ENCODE measurements around the gene RCN2.

The RCN2 gene

DNA sequence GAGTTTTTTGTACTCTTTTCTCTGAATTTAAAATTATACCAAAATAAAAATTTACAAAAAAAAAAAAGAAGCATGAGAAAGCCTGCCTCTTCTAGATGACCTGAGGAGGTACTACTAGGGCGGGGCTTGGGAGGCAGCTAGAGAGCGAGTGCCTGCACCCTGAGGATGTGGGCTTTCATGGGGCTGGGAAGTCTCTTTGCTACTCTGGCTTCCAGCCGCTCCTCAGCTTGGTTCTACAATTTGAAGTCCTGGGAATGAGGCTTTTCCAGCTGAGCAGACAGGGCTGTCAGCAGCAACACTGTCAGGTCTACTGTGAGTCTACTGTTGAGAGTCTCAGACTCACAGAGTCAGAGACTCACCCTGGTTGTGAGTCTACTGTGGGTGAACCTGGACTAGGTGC is 55.2 kb downstream of the RCN2 start:
- Mint-ChIP-seq H3K27me3 (no peaks in the 10 kb centered on the region), H3K27ac (peak overlapping the region in 1 of 2 donors; percentile 74), H3K36me3 (ENCODE audit: insufficient read depth) (peaks cover 2% of the 10 kb centered on the region), H3K4me1 (ENCODE audit: low read depth in 2 of 2) (peaks cover 21 to 30% of the 10 kb centered on the region in 2 donors), H3K9me3 (no peaks in the 10 kb centered on the region), H3K4me3 (no peak overlapping the region)
- ATAC-seq (replicated peaks) (peak; percentile 58), DNase-seq (no peak)

- peak overlapping the region; percentile 74 to 91 for H3K27ac Mint-ChIP-seq
- no peaks in the 10 kb centered on the region for H3K9me3 Mint-ChIP-seq
These were observed 55.7 kb downstream of the RCN2 start for GRCh38 chr15:76987276-76987675.

DNA sequence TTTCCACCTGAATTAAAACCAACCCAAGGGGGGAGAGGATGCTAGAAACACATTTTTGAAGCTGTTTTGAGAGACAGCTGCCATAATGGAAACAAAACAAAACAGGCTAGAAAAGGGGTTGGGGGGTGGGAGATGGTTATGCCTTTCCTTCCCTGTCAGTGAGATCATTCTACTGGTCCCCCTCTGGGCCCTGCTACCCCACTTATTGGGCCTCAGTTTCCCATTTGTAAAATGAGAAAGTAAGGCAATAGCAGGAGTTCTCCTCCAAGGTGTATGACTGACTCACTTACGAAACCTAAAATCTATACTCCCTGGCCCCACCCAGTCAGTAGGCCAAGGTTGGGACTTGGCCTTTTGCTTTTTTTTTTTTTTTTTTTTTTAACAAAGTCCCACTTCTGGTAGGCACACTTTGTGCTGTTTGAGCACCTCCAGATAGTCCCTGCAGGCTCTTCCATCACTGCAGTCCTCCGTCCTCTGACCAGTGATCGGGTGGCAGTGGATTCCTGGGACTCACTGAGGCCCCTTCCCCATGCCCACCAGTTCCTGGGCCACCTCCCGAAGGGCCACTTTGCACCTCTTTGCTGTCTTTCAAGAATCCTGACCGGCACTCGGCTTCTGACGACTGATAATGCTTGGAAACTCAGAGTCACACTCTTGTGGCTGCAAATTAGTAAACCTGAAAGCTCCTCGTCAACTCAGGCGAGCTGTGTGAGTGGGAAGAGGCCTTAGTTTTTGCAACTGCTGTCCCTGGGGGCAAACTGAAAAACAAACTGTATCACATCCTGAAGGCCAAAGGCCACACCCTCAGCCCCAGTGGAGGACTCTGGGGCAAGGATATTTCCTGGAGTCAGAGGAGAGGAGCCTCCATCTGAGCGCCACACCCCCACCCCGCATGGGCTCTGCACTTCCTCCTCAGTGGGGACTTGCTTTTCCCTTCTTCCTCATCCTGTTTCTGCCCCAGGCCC is 56.6 kb downstream of the RCN2 start:
- peaks cover 2% of the 10 kb centered on the region for H3K36me3 Mint-ChIP-seq (ENCODE audit: insufficient read depth)
- DNase-seq = no peak
- no peaks in the 10 kb centered on the region for H3K9me3 Mint-ChIP-seq
- peak overlapping the region; percentile 84 to 91 for H3K27ac Mint-ChIP-seq
- H3K27me3 Mint-ChIP-seq = no peaks in the 10 kb centered on the region
- H3K4me1 Mint-ChIP-seq (ENCODE audit: low read depth in 2 of 2) = peaks cover 28 to 32% of the 10 kb centered on the region in 2 donors
- peak overlapping the region; percentile 64 to 73 for H3K4me3 Mint-ChIP-seq
- peak; percentile 40 for ATAC-seq (replicated peaks)

More at GRCh38 chr15:76987276-76987675, 55.7 kb downstream of the RCN2 start:
- Mint-ChIP-seq H3K27me3 (no peaks in the 10 kb centered on the region), H3K4me1 (ENCODE audit: low read depth in 2 of 2) (peaks cover 25 to 27% of the 10 kb centered on the region in 2 donors), H3K4me3 (no peak overlapping the region), H3K36me3 (ENCODE audit: insufficient read depth) (peaks cover 2% of the 10 kb centered on the region)
- DNase-seq (no peak), ATAC-seq (replicated peaks) (peak; percentile 21)

- Mint-ChIP-seq H3K9me3 (no peaks in the 10 kb centered on the region), H3K4me3 (peak overlapping the region; percentile 64 to 73), H3K27me3 (no peaks in the 10 kb centered on the region), H3K27ac (peak overlapping the region; percentile 84 to 91), H3K36me3 (ENCODE audit: insufficient read depth) (peaks cover 2% of the 10 kb centered on the region), H3K4me1 (ENCODE audit: low read depth in 2 of 2) (peaks cover 38 to 41% of the 10 kb centered on the region in 2 donors)
- ATAC-seq (replicated peaks) = peak; percentile 2
- DNase-seq = no peak
These were observed 57.6 kb downstream of the RCN2 start for GRCh38 chr15:76988867-76989780.

GRCh38 chr15:76991048-76991447 is 59.5 kb downstream of the RCN2 start:
- no peak overlapping the region for H3K27ac Mint-ChIP-seq
- peaks cover 52 to 57% of the 10 kb centered on the region in 2 donors for H3K4me1 Mint-ChIP-seq (ENCODE audit: low read depth in 2 of 2)
- H3K9me3 Mint-ChIP-seq = no peaks in the 10 kb centered on the region
- ATAC-seq (replicated peaks) (no peak), DNase-seq (no peak)
- H3K27me3 Mint-ChIP-seq = no peaks in the 10 kb centered on the region
- peaks cover 8% of the 10 kb centered on the region for H3K36me3 Mint-ChIP-seq (ENCODE audit: insufficient read depth)
- no peak overlapping the region for H3K4me3 Mint-ChIP-seq

- Mint-ChIP-seq H3K27me3 (no peaks in the 10 kb centered on the region), H3K36me3 (ENCODE audit: insufficient read depth) (peaks cover 8% of the 10 kb centered on the region), H3K4me1 (ENCODE audit: low read depth in 2 of 2) (peaks cover 53 to 54% of the 10 kb centered on the region in 2 donors), H3K4me3 (no peak overlapping the region), H3K27ac (peak overlapping the region; percentile 91 to 98), H3K9me3 (no peaks in the 10 kb centered on the region)
- DNase-seq = no peak
- ATAC-seq (replicated peaks) = no peak
These were observed 60.4 kb downstream of the RCN2 start for GRCh38 chr15:76991741-76992645.

DNA sequence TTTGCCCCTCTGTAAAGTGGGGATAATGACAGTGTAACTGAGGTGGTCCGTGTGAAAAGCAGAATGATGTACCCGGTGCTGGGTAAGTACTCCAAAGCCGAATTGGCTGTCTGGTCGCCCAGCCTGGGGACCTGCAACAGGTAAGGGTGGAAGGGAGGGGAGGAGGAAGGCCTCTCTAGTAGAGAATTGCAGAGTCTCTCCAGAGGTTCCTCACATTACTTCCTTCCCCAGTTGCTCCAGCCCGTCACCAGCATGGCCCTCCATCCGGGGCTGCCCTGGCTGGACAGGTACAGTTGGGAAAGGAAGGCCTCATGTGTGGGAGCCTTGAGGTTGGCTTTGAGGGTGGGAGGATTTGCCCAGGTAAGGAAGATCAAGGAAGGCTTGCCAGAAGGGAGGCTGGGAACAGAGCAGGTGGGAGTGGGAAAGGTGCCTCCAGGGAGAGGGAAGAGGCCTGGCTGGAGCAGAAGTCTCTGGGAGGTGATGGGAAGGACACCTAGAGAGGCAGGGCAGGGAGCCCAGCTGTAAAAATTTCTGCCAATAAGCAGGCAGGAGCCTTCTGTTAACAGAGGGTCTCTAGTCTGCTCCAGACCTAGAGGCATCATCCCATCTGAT is 61.7 kb downstream of the RCN2 start:
- H3K9me3 Mint-ChIP-seq = no peaks in the 10 kb centered on the region
- peak overlapping the region; percentile 97 for H3K4me3 Mint-ChIP-seq
- no peaks in the 10 kb centered on the region for H3K27me3 Mint-ChIP-seq
- peak overlapping the region; percentile 91 to 98 for H3K27ac Mint-ChIP-seq
- peaks cover 59% of the 10 kb centered on the region in 2 donors for H3K4me1 Mint-ChIP-seq (ENCODE audit: low read depth in 2 of 2)
- H3K36me3 Mint-ChIP-seq (ENCODE audit: insufficient read depth) = peaks cover 8% of the 10 kb centered on the region
- DNase-seq (no peak), ATAC-seq (replicated peaks) (no peak)

- Mint-ChIP-seq H3K4me3 (peak overlapping the region; percentile 97), H3K4me1 (ENCODE audit: low read depth in 2 of 2) (peaks cover 59% of the 10 kb centered on the region in 2 donors), H3K27me3 (no peaks in the 10 kb centered on the region), H3K27ac (peak overlapping the region; percentile 91 to 98), H3K36me3 (ENCODE audit: insufficient read depth) (peaks cover 13% of the 10 kb centered on the region), H3K9me3 (no peaks in the 10 kb centered on the region)
- ATAC-seq (replicated peaks) = peak; percentile 53
- peak; percentile 43 to 52 (median 43) for DNase-seq
These were observed 62.5 kb downstream of the RCN2 start for GRCh38 chr15:76994001-76994400.

DNA sequence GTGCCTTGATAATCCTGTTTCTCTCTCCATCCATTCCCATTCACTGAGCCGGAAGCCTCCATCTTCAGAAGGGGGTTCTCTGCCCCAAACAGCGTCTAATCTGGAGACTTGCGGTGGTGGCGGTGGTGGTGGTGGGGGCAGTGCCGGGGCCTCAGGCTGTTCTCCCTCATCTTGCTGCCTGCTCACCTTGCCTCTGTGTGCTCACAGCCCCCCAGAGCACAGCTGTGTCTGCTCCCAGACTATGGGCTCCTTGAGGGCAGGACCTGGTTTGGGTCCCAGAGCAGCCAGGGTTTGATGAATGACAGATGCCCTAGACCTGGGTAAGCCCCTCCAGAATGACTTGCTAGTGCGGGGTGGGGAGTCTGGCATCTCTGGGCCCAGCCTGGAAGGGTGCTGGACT is 62.9 kb downstream of the RCN2 start:
- Mint-ChIP-seq H3K27ac (peak overlapping the region; percentile 91 to 98), H3K27me3 (no peaks in the 10 kb centered on the region), H3K9me3 (no peaks in the 10 kb centered on the region), H3K4me1 (ENCODE audit: low read depth in 2 of 2) (peaks cover 62 to 63% of the 10 kb centered on the region in 2 donors), H3K4me3 (peak overlapping the region; percentile 97), H3K36me3 (ENCODE audit: insufficient read depth) (peaks cover 18% of the 10 kb centered on the region)
- DNase-seq (no peak), ATAC-seq (replicated peaks) (peak; percentile 22)

- DNase-seq (peak; percentile 53 to 65 (median 56)), ATAC-seq (replicated peaks) (peak; percentile 71)
- peak within 1 kb of the TSS; percentile 97 for H3K4me3 Mint-ChIP-seq
- H3K36me3 Mint-ChIP-seq (ENCODE audit: insufficient read depth) = peaks cover 19% of the 10 kb centered on the region
- peak within 1 kb of the TSS; percentile 91 to 98 for H3K27ac Mint-ChIP-seq
- peaks cover 64 to 67% of the 10 kb centered on the region in 2 donors for H3K4me1 Mint-ChIP-seq (ENCODE audit: low read depth in 2 of 2)
- H3K9me3 Mint-ChIP-seq = no peaks in the 10 kb centered on the region
- no peaks in the 10 kb centered on the region for H3K27me3 Mint-ChIP-seq
These were observed 63.7 kb downstream of the RCN2 start, which contains the start of gene PSTPIP1 for GRCh38 chr15:76994971-76995945. Gene PSTPIP1 (plus strand): TSS chr15:76995126. CDS start chr15:76995574, 448 bp downstream.

DNA sequence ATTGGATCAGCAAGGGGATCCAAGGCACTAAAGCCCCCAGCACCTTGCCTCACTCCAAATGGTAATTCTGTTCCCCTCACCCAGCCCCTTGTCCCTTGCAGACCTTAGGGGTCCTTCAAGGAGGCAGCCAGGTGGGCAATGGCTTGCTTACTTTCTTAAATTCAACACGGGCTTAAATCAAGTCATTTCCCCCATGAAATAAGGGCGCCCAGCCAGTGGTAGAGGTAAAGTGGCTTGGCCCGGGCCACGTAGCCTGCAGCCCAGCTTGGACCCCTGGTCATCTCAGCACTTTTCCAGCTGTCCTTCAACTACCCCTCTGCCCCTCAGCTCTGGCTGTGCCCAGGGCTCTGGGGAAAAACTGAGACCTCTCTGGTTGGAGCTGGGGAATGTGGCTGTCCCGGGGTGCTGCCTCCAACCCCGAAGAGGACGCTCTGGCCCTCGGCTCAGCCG is 64.6 kb downstream of the RCN2 start:
- Mint-ChIP-seq H3K27ac (peak overlapping the region; percentile 91 to 98), H3K27me3 (no peaks in the 10 kb centered on the region), H3K4me1 (ENCODE audit: low read depth in 2 of 2) (peaks cover 68 to 72% of the 10 kb centered on the region in 2 donors), H3K36me3 (ENCODE audit: insufficient read depth) (peaks cover 25% of the 10 kb centered on the region), H3K4me3 (peak overlapping the region; percentile 97), H3K9me3 (no peaks in the 10 kb centered on the region)
- DNase-seq = no peak
- ATAC-seq (replicated peaks) = no peak

Measured in effector memory CD8-positive, alpha-beta T cell (primary cell).